H1 (cell line): Measurements from ENCODE around the gene HAO2. TPM values are rescaled to one million over a fixed set of nuclear protein-coding genes. Genes with fewer than 3 reads are reported as not detected.
A peak's percentile ranks its signal among the peaks of the same experiment; 100 is the strongest.

Source experiments
- CTCF ChIA-PET: fragments of 300-600 bp; sonication (Branson Sonifier 250); formaldehyde crosslinking; loops from one replicate; lab custom pipeline; 2021; ENCODE audit not compliant: partially characterized antibody; lab: Charles Lee
- POLR2A ChIA-PET: fragments of 300-600 bp; sonication (Branson Sonifier 250); formaldehyde crosslinking; loops from one replicate; lab custom pipeline; 2021; ENCODE audit warnings: inconsistent platforms; ENCODE audit not compliant: partially characterized antibody; lab: Charles Lee
- DNase-seq, 2 experiments: peaks; one replicate each; pipeline versions ENCODE4 v3.0.0 to v3.0.0-alpha.2; 2010 to 2022; ENCODE audit warnings: low spot score in 2 of 2, low read depth in 1 of 2, mixed read lengths in 1 of 2
- FAIRE-seq: peaks from 2 replicates; lab custom pipeline; 2011; peaks lifted over from hg19 to GRCh38; lab: Jason Lieb, UNC
- H2AFZ ChIP-seq: 2 replicates; pipeline ENCODE4 v1.8.1; 2012; ENCODE audit warnings: low read length, inconsistent platforms
- H2AK5ac ChIP-seq: 2 replicates; pipeline ENCODE4 v1.6.1; 2013; ENCODE audit warnings: low read depth, low read length
- H2BK120ac ChIP-seq: replicated peaks from 2 replicates; pipeline ENCODE3; 2013; ENCODE audit warnings: low read depth, low read length, inconsistent platforms
- H2BK12ac ChIP-seq: 2 replicates; pipeline ENCODE4 v1.6.1; 2013; ENCODE audit warnings: low read depth, low read length
- H2BK15ac ChIP-seq: 2 replicates; pipeline ENCODE4 v1.6.1; 2013; ENCODE audit warnings: low read length
- H2BK20ac ChIP-seq: 2 replicates; pipeline ENCODE4 v1.6.1; 2013; ENCODE audit warnings: low read length
- H2BK5ac ChIP-seq: 2 replicates; pipeline ENCODE4 v1.6.1; 2013; ENCODE audit warnings: low read depth, low read length
- H3K14ac ChIP-seq: 2 replicates; pipeline ENCODE4 v1.6.1; 2013; ENCODE audit warnings: inconsistent platforms; ENCODE audit not compliant: insufficient read length
- H3K18ac ChIP-seq: 2 replicates; pipeline ENCODE4 v1.6.1; 2013; ENCODE audit warnings: low read length; ENCODE audit errors: extremely low read depth
- H3K23ac ChIP-seq: 2 replicates; pipeline ENCODE4 v1.6.1; 2013; ENCODE audit warnings: inconsistent platforms; ENCODE audit not compliant: insufficient read length
- H3K23me2 ChIP-seq: 2 replicates; pipeline ENCODE4 v1.6.1; 2013; ENCODE audit warnings: low read depth, low read length
- H3K27ac ChIP-seq: 2 replicates; pipeline ENCODE4 v1.6.1; 2011; ENCODE audit warnings: low read depth, low read length, inconsistent platforms
- H3K27me3 ChIP-seq, 4 experiments: replicated peaks in 1 of 4; 1 replicate in 1 of 4; 2 replicates in 3 of 4; pipeline versions ENCODE4 v1.6.1 to v1.8.1; 2011 to 2013; ENCODE audit warnings: low read length in 3 of 4, mild to moderate bottlenecking in 3 of 4, inconsistent platforms in 2 of 4, mixed read lengths in 2 of 4, moderate library complexity in 1 of 4; ENCODE audit not compliant: control insufficient read depth in 3 of 4, insufficient read depth in 3 of 4; ENCODE audit errors: extremely low read depth in 1 of 4
- H3K36me3 ChIP-seq, 4 experiments: 2 replicates each; pipeline versions ENCODE4 v1.6.1 to v1.8.1; 2011 to 2013; ENCODE audit warnings: mild to moderate bottlenecking in 4 of 4, low read length in 3 of 4, moderate library complexity in 2 of 4, control low read depth in 1 of 4, inconsistent platforms in 1 of 4; ENCODE audit not compliant: insufficient read depth in 4 of 4, control insufficient read depth in 2 of 4
- H3K4ac ChIP-seq: replicated peaks from 2 replicates; pipeline ENCODE3; 2013; ENCODE audit warnings: low read length, low read depth, mixed read lengths, inconsistent platforms; ENCODE audit not compliant: insufficient read length
- H3K4me1 ChIP-seq, 4 experiments: replicated peaks in 1 of 4; 1 replicate in 1 of 4; 2 replicates in 3 of 4; pipeline versions ENCODE4 v1.6.1 to v1.8.1; 2011 to 2013; ENCODE audit warnings: low read length in 3 of 4, inconsistent platforms in 2 of 4, mixed read lengths in 1 of 4; ENCODE audit not compliant: insufficient read depth in 4 of 4, control insufficient read depth in 3 of 4
- H3K4me2 ChIP-seq, 2 experiments: 2 replicates each; pipeline versions ENCODE4 v1.6.1 to v1.8.1; 2011 to 2013; ENCODE audit warnings: low read depth in 2 of 2, low read length in 2 of 2, control low read depth in 1 of 2, inconsistent platforms in 1 of 2, mild to moderate bottlenecking in 1 of 2; ENCODE audit not compliant: insufficient read depth in 1 of 2
- H3K4me3 ChIP-seq, 4 experiments: fragments of 200-600, 300-600 bp in 1 of 4; sonication (generic), shearing (Covaris generic), sonication (Bioruptor Twin) in 1 of 4; 2 replicates each; pipeline versions ENCODE4 v1.5.1 to v1.8.1; 2011 to 2016; ENCODE audit warnings: low read length in 4 of 4, low read depth in 3 of 4, control low read depth in 2 of 4, inconsistent platforms in 2 of 4, mild to moderate bottlenecking in 2 of 4, mixed read lengths in 1 of 4, moderate library complexity in 1 of 4; ENCODE audit not compliant: insufficient read depth in 2 of 4; ENCODE audit errors: extremely low read depth in 1 of 4
- H3K56ac ChIP-seq: replicated peaks from 2 replicates; pipeline ENCODE3; 2013; ENCODE audit warnings: low read depth, mild to moderate bottlenecking, mixed read lengths, low read length, inconsistent platforms; ENCODE audit not compliant: insufficient read length
- H3K79me1 ChIP-seq: 2 replicates; pipeline ENCODE4 v1.6.1; 2013; ENCODE audit warnings: low read depth, low read length, control low read depth
- H3K79me2 ChIP-seq, 2 experiments: 2 replicates each; pipeline versions ENCODE4 v1.6.1 to v1.8.1; 2012 to 2013; ENCODE audit warnings: low read length in 2 of 2, mild to moderate bottlenecking in 2 of 2, inconsistent platforms in 1 of 2; ENCODE audit not compliant: insufficient read depth in 2 of 2, control insufficient read depth in 1 of 2
- H3K9ac ChIP-seq, 4 experiments: replicated peaks in 1 of 4; 1 replicate in 1 of 4; 2 replicates in 3 of 4; pipeline versions ENCODE4 v1.6.1 to v1.8.1; 2011 to 2013; ENCODE audit warnings: low read depth in 3 of 4, low read length in 3 of 4, control low read depth in 2 of 4, mild to moderate bottlenecking in 2 of 4, moderate library complexity in 2 of 4, inconsistent platforms in 1 of 4; ENCODE audit errors: extremely low read depth in 1 of 4
- H3K9me3 ChIP-seq, 2 experiments: 2 replicates each; pipeline versions ENCODE4 v1.6.1 to v1.8.1; 2012 to 2013; ENCODE audit warnings: mild to moderate bottlenecking in 2 of 2, moderate library complexity in 2 of 2, control low read depth in 1 of 2, inconsistent platforms in 1 of 2, low read depth in 1 of 2, low read length in 1 of 2, mixed read lengths in 1 of 2; ENCODE audit not compliant: insufficient read depth in 2 of 2
- H4K20me1 ChIP-seq, 2 experiments: replicated peaks in 1 of 2; 2 replicates each; pipeline versions ENCODE3 to v1.8.1; 2011 to 2013; ENCODE audit warnings: inconsistent platforms in 2 of 2, low read length in 2 of 2, mild to moderate bottlenecking in 1 of 2; ENCODE audit not compliant: insufficient read depth in 2 of 2, control insufficient read depth in 1 of 2
- H4K5ac ChIP-seq: 2 replicates; pipeline ENCODE4 v1.6.1; 2013; ENCODE audit warnings: low read length, low read depth, mixed read lengths, inconsistent platforms; ENCODE audit not compliant: insufficient read length
- H4K8ac ChIP-seq: 2 replicates; pipeline ENCODE4 v1.8.0; 2013; ENCODE audit warnings: mild to moderate bottlenecking, moderate library complexity, low read length, inconsistent platforms; ENCODE audit not compliant: insufficient read depth; ENCODE audit errors: extremely low read depth
- H4K91ac ChIP-seq: replicated peaks from 2 replicates; pipeline ENCODE3; 2013; ENCODE audit warnings: low read length, mixed read lengths, inconsistent platforms; ENCODE audit not compliant: insufficient read length
- HDAC2 ChIP-seq, 2 experiments: fragments of 300-600 bp in 1 of 2; sonication (generic) in 1 of 2; IDR thresholded peaks; 2 replicates each; pipeline ENCODE4 v1.6.1; 2011 to 2012; ENCODE audit warnings: low read depth in 2 of 2, low read length in 2 of 2, mild to moderate bottlenecking in 2 of 2, moderate library complexity in 2 of 2, borderline replicate concordance in 1 of 2, inconsistent platforms in 1 of 2
- RXRA ChIP-seq: IDR thresholded peaks from 2 replicates; pipeline ENCODE4 v1.6.1; 2011; ENCODE audit warnings: low read depth, mild to moderate bottlenecking, low read length, moderate library complexity; ENCODE audit not compliant: insufficient read depth
- SAP30 ChIP-seq: fragments of 300-600 bp; sonication (generic); IDR thresholded peaks from 2 replicates; pipeline ENCODE4 v1.7.1; 2012; ENCODE audit warnings: low read length, moderate library complexity, mild to moderate bottlenecking, inconsistent platforms; ENCODE audit not compliant: insufficient read depth, insufficient replicate concordance
- TEAD4 ChIP-seq: IDR thresholded peaks from 2 replicates; pipeline ENCODE4 v1.6.1; 2012; ENCODE audit warnings: low read depth, low read length, inconsistent platforms, mixed read lengths
- WGBS, 2 experiments: shearing (Covaris generic) in 1 of 2; methylation state at CpG; one replicate each; pipeline versions ENCODE4 v1.1.6 to v1.1.7; 2013 to 2015; ENCODE audit warnings: low lambda C conversion rate in 2 of 2, mixed read lengths in 2 of 2, inconsistent platforms in 1 of 2, low coverage in 1 of 2, missing lambda C conversion rate in 1 of 2; ENCODE audit not compliant: insufficient replicate concordance in 2 of 2, insufficient coverage in 1 of 2, insufficient read length in 1 of 2; ENCODE audit errors: extremely low coverage in 1 of 2, missing lambda C conversion rate in 1 of 2; 5-methylcytosine and 5-hydroxymethylcytosine counted together
- polyA plus RNA-seq, 7 experiments: library from polyadenylated mRNA; depleted of rRNA in 3 of 7; stranded (reverse) in 5 of 7; unstranded in 2 of 7; fragments of >200 nt in 5 of 7; fragments of 200-250 nt in 2 of 7; gene quantifications; 1 replicate in 5 of 7; 2 replicates in 1 of 7; 4 replicates in 1 of 7; pipeline versions ENCODE4 v1.2.1 to v1.2.3, GENCODE V29; 2011 to 2013; ENCODE audit warnings: missing spikeins in 2 of 7, mixed read lengths in 2 of 7
- total RNA-seq: library from RNA; stranded (reverse); fragmentation: NEBNext Ultra II Directional; extraction: Animal tissue kit (Norgen Biotek cat#: 25700); gene quantifications from 2 replicates; pipeline ENCODE4 v1.2.1, GENCODE V29; 2021

The HAO2 gene
- total and polyA plus RNA-seq, 2 of the 8 experiments (the other 6 are each of a cell fraction or from before 2014, with no cell fraction given) = not detected

GRCh38 chr1:119331915-119332314, 36.7 kb upstream of the HAO2 start:
- no peak overlapping the region for H4K5ac ChIP-seq
- peak overlapping the region; percentile 76; the same call in 1 of the 2 replicates for H3K18ac ChIP-seq
- H4K20me1 ChIP-seq = no peaks in the 10 kb centered on the region
- peaks cover 0 to 6% of the 10 kb centered on the region in 2 experiments; a peak in 1 of 4 replicates for H3K9me3 ChIP-seq
- H3K79me1 ChIP-seq = no peaks in the 10 kb centered on the region
- H3K23ac ChIP-seq = no peak overlapping the region
- no peak overlapping the region; the same call in 1 of the 2 replicates for H2AFZ ChIP-seq
- H3K4ac ChIP-seq = peak overlapping the region; percentile 10
- peak overlapping the region; percentile 22 to 57; a peak in 2 of 4 replicates for H3K4me2 ChIP-seq
- peaks cover 0 to 3% (median 0%) of the 10 kb centered on the region in 4 experiments; a peak in 2 of 8 replicates for H3K36me3 ChIP-seq
- peak overlapping the region; percentile 45 for H4K91ac ChIP-seq
- H3K56ac ChIP-seq = no peak overlapping the region
- no peaks in the 10 kb centered on the region; a peak in 5 of 7 replicates for H3K27me3 ChIP-seq
- peak overlapping the region; percentile 1; the same call in 1 of the 2 replicates for H3K27ac ChIP-seq
- no peaks in the 10 kb centered on the region for H3K79me2 ChIP-seq
- no peak for DNase-seq
- peaks cover 13 to 37% (median 23%) of the 10 kb centered on the region in 4 experiments for H3K4me1 ChIP-seq
- H4K8ac ChIP-seq = no peak overlapping the region
- H2BK12ac ChIP-seq = peak overlapping the region; percentile 18
- FAIRE-seq = no peak
- H2BK120ac ChIP-seq = no peak overlapping the region
- H2BK15ac ChIP-seq = no peak overlapping the region
- POLR2A ChIA-PET = interaction anchor here (0.8 to 2.0 kb wide), 4 partner anchors 8 to 32 kb away, joined by 3 to 4 read pairs (median 4); no protein-coding TSS in a partner anchor
- H3K23me2 ChIP-seq = peaks cover 5% of the 10 kb centered on the region; the same call in 1 of the 2 replicates
- no peak overlapping the region for H3K9ac ChIP-seq
- no peak overlapping the region for H3K14ac ChIP-seq
- peak overlapping the region; percentile 11; the same call in 1 of the 2 replicates for H2BK20ac ChIP-seq
- TF ChIP-seq TEAD4 (0 out of 2 replicates have a peak, but pooled peaks have one; percentile 1), SAP30 (no peak), HDAC2 (IDR thresholded peaks at IDR 0.05; ENCODE audit: borderline replicate concordance in 1 of 2, low read depth in 2 of 2, low read length in 2 of 2) (peak in 1 of 2 experiments; percentile 35; a peak in 1 of 4 replicates), RXRA (no peak)
- TF ChIP-seq, all 59 proteins: peak for 2
- Histone ChIP-seq H2AK5ac (peak overlapping the region; percentile 95), H2BK5ac (peak overlapping the region; percentile 86), H3K4me3 (no peak overlapping the region)
- CTCF ChIA-PET = interaction anchor here (0.9 to 4.1 kb wide), 6 partner anchors 15 to 213 kb away, joined by 3 to 22 read pairs (median 6); no protein-coding TSS in a partner anchor
- 36% methylated on average over 1 of the region's 1 CpG; no CpG with 5 or more reads in 1 of the 2 experiments for WGBS, 2 experiments
